GM18909 (cell line): ENCODE results near the gene SIX1.

Source experiments
- ATAC-seq: cut with Tn5 transposase; IDR thresholded peaks from one replicate; pipeline ENCODE4 v1.9.1; 2021; ENCODE audit warnings: mild to moderate bottlenecking; ENCODE audit not compliant: unreplicated experiment, poor library complexity

SIX1 gene

DNA sequence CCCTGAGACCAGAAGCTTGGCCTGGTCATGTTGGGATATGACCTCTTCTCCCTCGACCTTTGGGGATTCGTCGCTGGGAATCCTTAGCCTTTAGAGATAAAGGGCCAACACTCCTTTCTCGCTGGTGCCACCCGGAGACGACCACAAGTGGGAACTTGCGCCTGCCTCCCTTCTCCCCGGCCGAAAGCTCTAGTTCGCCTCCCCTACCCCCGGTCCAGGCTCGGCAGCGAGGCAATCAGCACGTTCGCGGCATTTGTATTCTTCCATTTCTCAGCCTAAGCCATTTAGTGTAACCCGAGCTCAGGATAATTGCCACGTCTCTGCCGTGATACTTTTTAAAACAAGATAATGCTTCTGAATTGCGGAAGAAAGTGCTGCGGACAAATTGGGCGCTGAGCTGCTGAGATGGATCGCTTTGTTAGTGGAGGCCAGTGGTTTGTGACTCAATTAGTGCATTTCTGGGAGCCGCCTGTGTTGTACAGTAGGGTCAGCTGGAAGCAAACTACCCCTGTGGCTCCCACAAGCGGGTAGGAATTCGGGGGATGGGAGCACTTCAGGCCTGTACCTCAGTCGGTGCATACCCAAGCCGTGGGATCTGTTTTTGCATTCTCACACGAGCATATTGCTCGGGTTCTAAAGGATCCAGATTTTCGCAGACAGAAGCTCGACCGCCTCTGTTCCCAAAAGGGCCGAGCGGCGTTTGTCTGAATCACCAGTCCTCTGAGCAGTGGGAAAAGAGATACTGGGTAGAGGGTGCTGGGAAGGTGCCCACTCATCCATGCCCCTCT lies 6.8 kb upstream of the SIX1 start:
- ATAC-seq = no peak

DNA sequence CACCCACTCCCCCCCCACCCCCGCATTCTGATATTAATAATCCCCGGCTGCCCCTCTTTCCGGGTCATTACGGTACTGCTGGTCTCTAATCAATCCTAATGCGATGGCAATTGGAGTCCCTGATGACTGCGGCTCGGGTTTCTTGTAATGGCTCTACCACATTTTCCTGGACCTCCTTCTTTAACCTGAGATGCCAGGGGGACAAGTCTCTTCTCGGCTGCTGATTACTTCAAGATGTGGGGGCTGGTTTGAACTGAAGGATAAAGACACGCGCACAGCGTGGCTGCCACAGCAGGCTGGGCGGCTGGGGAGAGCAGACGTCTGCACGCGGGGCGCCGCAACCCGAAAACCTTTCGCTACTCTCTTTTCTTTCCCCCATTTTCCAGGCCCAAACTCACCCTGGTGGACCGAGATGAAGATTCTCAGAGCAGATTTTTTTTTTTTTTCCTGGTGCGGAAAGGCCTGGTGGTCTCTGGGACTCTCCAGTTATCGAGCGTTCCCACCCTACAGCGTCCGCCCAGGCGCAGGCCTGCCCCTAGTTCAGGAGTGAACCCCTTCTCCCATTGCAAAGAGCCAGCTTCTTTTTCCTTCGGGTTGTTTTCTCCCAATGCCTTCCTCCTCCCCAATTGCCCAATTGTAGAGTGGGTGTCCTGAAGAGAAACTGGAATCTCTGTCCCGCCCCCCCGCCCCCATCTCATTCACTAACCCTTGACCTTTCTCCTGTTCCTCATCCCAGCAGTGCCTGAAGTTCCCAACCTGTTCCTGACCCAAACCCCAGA lies 6.0 kb upstream of the SIX1 start:
- no peak for ATAC-seq

DNA sequence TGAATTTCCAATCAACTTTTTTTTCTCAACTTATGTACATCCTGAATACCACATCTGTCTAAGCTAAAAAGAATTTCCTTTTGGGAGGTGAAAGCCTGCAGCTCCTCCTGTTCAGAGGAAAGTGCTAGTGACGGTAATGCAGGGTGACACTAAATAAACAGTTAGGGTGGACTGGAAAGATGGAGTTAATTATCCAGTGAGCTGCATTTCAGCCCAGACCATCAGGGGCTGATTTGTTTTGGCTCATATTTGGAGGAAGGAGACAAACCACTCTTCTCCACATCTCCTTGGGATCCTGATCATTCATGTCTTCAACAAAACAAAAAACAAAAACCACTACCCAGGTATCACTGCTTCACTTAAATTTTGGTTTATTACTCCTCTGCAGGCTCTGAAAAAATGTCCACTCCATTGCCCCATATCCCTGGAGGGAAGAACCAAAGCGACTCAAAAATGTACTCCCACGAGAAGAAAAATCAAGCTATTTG lies 5.1 kb upstream of the SIX1 start:
- no peak for ATAC-seq

DNA sequence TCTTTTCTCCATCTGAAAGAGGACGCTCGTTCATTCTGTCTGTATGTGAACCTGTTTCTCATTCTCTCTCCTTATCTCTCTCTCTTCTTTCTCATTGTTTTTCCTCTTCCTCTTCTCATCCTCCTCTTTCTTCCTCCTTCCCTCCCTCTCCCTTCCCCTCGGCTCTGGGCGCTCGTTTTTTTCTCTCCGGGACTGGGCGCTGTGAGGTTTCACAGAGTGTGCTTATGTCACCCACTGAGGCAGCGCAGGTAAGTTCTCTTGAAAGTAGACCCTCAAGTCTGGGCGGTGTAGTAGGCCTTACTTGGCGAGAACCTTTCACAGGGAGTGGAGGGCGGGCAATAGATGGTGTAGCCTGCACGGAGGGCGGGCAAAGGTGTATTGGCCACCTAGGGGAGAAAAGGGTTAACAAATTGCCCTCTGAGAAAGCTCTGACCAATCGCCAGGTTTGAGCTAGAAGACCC lies 4.5 kb upstream of the SIX1 start:
- no peak for ATAC-seq

DNA sequence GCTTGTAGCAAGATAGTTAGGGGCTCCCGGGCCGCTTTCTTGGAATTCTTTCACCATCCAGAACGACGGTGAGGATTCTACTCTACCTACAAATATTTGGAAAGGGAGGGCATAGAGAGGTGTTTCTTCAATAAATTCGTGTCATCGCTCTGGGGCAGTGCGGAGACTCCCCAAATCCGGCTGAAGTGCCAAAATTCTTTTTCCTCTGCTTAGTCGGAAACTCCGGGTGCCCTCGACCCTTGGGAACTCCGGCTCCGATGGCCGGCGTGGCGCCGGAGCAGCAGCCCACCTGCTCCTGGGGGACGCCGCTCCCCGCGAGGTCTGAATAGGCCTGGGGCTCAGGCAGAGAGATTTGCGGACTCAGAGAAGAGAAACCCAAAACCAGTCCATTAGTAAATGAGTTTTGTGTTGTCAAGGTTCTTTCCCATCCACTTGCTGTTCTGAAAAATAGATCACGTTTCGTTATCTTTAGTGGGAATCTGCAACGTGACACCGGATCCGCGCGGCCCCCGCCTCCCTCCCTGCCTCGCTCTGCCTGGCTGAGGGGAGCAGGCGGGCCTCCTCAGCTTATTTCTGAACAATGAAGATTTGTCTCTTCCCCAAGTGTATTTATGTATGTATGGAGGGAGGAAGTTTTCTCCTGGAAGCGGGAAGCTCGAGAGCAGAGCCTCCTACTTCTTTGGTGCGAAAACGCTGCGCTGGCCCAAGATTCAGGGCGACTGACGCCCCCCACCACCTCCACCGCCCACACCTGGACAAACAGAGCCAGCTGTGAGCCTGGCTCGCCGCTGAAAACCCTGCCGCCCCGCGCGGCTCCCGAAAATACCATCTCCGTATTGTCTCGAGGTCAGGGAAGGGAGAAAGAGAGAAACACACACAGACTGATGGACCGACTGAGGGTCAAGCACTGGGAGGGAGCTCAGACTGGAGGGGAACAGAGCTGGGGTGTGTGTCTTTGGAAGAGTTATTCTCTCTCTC lies 3.7 kb upstream of the SIX1 start:
- no peak for ATAC-seq

DNA sequence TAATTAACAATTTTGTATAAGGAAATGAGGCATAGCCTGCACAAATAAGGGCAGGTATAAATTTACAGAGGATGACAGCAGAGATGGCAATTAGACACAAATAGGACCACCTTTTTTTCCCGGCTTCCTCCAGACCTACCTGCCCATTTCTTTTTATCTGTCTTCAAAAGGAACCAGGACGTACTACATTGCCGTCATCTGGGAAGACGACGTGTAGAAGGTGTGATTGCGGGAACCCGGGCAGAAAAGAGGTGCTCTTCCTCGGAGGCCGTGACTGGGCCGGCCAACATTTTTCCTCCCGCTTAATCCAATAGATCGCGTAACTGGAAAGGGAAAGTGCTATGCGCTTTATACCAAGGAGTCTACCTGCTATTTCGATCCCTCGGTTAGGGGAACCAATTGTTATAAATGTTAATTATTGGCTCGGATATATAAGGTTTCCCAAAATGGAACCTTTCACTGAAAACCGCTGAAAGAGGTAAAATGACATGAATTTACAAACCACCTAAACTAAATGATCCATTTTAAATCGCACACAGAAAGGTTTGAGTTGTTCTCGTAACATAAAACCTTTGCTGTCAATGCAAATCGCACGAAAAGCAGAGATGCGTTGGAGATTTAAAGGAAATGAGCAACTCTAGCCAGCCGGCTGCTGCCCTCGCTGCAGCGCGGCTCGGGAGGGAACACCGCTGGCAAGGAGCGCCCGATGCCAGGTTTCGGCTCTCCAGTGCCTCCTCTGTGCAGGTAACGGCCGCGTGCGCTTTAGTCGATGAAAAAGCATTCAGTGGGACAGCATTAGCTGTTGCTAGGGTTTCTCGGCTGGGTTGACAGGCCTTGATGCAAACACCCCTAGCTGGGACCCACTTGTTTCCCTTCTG lies 2.8 kb upstream of the SIX1 start:
- no peak for ATAC-seq

- no peak for ATAC-seq
Measured at GRCh38 chr14:60651086-60651795, 2.0 kb upstream of the SIX1 start.

DNA sequence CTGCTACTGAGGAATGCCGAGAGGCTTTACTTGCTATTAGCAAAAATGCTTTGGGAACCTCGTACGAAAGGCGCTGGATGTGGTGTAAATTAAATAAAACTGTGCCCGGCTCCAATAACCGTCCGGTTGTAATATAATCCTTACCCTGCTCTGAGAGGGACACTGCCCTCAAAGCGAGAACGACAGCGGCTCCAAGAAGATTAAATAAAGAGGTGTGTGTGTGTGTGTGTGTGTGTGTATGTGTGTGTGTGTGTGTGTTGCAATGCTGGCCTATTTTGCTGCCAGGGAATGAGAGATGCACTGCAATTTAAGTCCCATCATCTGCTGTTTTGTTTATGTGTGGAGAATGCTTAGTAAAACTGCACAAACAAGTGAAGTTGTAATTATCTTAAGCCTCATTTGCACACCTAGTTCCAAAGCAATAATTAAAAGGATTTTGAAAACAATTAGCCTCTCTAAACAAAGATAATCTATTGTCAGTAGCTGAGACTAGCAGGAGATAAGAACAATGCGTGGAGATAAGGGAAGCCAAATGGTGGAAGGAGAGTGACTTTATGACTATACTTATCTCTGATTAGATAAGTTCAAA lies 1.2 kb upstream of the SIX1 start:
- no peak for ATAC-seq

DNA sequence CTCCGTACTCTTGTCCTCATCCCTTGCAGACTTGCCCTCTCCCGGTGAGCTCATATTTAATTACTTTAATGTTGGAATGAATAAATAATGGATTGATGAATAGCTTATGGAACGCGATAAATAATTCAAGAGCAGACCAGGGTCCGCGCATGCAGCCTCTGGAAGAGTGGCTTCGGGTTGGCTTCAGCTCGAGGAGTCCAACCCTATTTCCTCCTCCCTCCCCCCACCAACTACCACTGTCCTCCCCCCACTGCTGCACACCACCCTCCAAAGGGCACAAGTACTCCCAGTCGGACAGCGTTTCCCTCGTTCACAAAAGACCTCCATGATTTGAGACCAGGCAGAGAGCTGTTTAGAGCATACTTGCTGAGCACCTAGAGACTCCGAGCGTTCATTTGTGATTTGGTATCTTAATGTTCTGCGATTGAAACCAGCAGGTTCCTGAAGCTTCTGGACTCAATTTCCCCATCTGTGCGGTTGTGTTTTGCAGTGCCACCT lies 647 bp upstream of the SIX1 start:
- no peak for ATAC-seq

DNA sequence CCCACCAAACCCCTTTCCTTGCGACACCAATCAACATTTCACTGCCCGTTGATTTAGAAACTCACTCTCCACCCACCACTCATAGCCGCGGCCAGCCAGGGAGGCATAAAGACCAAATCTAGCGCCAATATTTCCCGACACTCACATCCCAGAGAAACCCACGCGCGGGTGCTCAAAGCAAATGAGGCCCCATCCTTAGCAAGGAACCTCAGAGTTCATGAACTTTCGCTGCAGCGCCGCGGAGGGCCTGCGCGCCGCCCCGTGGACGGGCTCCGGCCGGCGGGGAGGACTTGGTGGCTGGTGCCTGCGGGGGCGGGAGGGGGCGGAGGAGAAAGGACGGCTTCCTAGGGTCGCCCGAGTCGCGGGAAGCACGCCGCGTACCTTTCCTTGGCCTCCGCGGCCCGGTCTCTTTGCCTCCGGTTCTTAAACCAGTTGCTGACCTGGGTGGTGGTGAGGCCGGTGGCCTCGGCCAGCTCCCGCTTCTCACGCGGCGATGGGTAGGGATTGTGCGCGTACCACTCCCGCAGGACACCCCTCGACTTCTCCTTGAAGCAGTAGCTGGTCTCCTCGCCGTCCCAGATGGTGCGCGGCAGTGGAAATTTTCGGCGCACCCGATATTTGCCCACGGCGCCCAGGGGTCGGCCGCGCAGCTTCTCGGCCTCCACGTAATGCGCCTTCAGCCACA lies 886 bp downstream of the SIX1 start:
- no peak for ATAC-seq

DNA sequence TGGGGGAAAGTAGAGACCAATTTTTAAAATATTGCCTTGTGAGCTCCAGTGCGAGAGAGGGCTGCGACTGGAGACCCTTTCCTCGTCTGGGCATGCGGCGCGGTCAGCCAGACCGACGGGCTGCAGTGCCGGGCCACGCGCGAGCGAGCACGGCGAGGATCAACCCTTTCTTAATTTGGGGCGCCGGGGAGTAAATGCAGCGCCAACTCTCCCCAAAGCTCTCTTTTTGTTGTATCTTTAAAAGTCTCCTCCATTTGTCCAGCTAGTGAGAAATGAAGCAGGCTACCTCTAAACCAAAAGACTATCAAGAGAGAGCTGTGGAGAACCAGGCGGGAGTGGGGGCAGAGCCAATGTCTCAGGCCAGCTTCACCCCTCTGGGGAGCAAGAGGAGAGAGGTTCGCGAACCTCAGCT lies 1.4 kb downstream of the SIX1 start:
- ATAC-seq = no peak

DNA sequence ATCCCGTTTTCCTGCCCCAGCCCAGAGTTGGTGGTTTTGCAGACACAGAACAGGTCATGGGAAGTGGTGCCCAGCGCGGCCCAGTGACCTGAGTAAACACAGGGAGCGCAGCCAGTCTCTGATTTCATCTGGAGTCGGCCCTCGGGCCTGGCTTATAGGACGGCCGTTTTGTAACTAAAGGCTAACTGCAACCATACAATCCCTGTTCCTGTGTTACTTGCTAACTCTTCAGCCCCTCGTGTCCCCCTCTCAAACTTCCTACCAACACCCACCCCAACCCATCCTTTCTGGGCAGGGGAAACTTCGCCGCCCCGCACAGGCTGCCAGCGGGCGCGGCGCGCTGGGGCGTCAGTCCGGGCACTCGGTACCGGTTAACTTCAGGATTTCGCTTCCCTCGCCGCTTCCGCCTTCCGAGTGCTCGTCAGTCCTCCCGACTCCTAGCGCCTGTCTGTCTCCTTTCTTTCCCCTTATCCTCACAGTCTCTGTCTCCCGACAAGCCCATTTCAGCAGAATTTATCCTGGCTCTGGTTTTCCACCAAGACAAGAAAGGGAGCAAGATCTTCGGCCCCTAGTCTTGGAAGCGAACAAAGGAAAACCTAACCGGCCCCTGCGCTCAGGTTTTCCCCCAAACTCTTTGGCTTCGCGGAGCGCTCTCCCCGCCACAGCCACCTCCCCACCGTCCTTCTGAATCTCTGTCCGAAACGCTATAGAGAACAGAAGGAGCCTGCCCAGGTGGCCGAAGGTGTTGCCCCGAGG lies 2.0 kb downstream of the SIX1 start:
- no peak for ATAC-seq

DNA sequence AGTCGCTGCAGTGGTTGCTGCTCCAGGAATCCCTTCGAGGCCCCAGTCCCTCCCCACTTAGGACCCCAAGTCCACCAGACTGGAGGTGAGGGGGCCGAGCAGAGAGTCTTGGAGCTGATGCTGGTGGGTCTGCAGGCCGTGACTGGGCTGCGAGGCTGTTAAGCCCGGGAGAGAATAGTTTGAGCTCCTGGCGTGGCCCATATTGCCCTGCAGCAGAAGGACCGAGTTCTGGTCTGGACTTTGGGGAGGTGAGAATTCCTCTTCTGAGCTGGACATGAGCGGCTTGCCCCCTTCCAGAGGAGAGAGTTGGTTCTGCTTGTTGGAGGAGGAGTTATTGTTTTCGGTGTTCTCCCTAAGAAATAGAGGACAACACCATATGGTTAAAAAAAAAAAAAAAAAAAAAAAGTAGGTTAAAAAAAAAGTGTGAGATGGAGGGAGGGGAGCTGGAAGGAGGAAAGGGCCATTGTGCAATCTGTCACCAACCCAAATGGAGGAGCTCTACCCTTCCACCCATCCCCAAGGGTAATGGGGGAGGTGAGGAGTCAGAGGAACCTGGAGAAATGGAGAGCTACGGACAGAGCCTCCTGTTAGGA lies 3.0 kb downstream of the SIX1 start:
- no peak for ATAC-seq

DNA sequence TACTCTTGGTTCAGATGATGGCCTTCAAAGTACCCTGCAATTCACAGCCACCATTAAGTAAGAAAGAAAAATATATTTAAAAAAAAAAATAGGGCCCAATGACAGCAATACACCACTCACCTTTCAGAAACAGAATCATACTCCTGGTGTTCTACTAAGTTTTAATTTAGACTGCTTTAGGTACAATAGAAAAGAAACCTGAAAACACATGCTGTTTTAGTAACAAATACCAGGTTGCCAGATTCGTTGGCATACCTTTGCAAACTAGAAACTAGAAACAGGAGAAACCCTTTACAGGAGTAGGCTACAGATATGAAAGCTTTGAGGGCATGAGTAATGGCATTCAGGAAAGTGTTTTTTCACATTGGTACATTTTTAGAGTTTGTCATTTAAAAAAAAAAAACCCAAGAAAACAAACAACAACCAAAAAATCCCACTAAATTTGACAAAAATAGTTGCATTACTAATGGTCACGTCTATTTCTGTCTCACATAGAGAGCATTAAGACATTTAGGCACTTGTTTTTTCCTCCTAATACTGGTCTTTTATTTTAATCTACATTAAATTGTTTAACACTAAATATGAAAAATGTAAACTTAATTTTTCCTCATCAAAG lies 4.0 kb downstream of the SIX1 start:
- ATAC-seq = no peak

DNA sequence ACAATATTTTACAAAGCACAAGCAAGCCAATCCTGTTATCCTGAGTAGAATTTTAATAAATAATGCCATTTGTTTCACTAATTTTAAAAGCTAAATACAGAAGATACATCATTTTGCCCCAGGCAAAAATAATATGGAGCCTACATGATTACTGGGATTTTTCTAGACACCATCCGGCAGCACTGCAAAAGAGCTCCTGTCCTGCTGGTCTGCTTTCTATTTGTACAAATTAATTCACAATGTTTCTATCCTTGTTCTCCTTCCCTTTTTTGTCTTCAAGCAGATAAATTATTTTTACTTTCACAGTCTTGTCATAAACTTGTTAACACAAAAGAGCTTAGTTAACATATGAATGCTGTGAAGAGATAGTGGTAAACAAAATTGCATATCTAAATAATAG lies 4.6 kb downstream of the SIX1 start:
- ATAC-seq = no peak
